Metanephros (tissue), 2 donors: ENCODE data around the gene APBB2. TPM values are rescaled to one million over a fixed set of nuclear protein-coding genes. Genes with fewer than 3 reads are reported as not detected.

ENCODE experiments used
- small RNA-seq: library from RNA; depleted of rRNA; stranded (forward); fragments of <200 nt; gene quantifications from one replicate; pipeline ENCODE3, GENCODE V24; 2014; ENCODE audit warnings: low replicate concordance
- total RNA-seq: library from RNA; depleted of rRNA; stranded (reverse); fragments of >200 nt; gene quantifications from one replicate; pipeline ENCODE4 v1.2.3, GENCODE V29; 2014

The APBB2 gene
- 95.2 TPM for total RNA-seq

DNA sequence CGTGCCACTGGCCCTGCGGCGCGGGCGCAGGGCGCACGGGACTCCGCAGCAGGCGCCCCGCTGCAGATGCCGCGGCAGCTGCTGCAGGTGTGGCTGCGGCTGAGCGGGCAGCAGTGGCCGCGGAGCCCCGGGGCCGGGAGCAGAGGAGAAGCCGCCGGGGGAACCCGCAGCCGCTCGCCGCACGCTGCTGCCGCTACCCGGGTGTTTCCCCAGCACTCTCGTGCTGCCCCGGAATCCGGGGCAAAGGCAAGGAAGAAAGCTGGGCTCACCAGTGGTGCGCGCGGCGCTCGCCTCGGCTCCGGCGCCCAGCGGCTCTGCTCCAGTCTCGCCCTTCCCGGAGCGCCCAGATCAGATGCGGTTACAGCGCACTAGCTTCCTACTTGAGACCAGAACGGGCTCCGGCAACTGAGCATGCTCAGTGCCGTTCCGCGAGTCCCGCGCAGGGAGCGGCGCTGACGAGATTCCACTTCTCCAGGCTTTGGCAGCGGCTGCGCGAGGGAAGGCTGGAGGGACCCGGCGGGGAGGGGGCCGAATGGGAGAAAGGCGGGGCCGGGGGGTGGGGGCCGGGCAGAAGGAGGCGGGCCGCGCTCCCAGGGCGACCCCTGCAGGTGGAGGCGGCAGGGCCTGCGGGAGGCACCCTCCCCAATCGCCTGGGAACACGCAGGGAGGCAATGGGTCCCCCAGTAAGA is at the start of gene APBB2:
APBB2 (minus strand) TSS at position 407 of the 689 bp plus-strand sequence. CDS start 181,288 bp downstream, outside the sequence.

DNA sequence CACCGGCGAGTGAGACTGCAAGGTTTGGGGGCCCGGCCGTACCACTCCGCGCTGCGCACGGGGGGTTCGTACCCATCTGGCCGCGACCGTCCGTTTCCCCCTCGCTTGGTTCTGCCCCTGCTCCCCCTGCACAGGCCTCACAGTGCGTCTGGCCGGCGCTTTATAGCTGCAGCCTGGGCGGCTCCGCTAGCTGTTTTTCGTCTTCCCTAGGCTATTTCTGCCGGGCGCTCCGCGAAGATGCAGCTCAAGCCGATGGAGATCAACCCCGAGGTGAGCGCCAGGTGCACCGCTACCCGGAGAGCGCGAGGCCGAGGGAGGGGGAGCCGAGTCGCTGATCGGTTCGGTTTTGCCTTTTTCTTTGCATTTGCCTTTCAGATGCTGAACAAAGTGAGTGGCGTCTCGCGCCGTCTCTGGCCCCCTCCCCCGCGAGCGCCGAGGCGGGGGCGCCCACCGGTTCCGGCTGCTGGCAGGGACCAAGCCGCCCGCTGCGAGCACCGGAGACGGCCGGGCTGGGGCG is 42.5 kb upstream of the APBB2 start, which contains the start of gene UCHL1:
UCHL1 (plus strand) TSS at position 189 of the 517 bp plus-strand sequence; CDS start at position 238, 49 bp downstream.

Small RNAs within 50 kb of the gene (small RNA-seq; reads per million reads assigned to genes)
- gene RF00019 (not detected), gene RNA5SP160 (not detected), gene RNU6-1195P (not detected), gene RNU6-836P (not detected)

Other genes starting within 250 kb of the APBB2 start
- gene UCHL1, start 42.4 kb upstream of the APBB2 start, total RNA-seq: 48.0 TPM